SHP77 (cell line): Measurements from ENCODE around the gene TBC1D3I.
"Not testable (repeated sequence)": the region's sequence is repeated elsewhere in the genome, so short reads cannot be mapped to it uniquely, and the experiment has no call there.

Source experiments
- DNase-seq, 2 experiments: peaks; one replicate each; lab custom pipeline; 2025; lab: John Stamatoyannopoulos, UW

The TBC1D3I gene

DNA sequence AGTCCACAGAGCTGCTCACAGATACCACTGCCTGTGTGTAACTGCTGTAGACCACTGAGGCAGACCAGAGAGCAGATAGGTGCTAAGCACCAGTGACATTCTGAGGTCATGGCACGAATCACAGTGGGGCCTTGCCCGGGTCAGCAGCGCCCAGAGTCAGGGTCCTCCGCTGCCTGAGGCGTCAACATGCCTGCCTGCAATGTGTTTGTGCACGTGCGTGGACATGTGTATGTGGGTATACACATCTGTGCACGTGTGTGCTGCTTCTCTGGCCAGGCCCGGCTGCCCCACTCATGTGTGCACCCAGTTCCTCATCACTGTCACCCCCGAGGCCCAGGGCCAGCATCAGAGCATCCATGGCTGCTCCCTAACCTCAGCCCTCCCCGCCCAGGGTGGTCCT lies at the start of gene TBC1D3I:
Gene TBC1D3I (minus strand): TSS at position 101 of the 400 bp plus-strand sequence. CDS start 1,585 bp downstream, outside the sequence.
- DNase-seq = not testable (repeated sequence)

DNA sequence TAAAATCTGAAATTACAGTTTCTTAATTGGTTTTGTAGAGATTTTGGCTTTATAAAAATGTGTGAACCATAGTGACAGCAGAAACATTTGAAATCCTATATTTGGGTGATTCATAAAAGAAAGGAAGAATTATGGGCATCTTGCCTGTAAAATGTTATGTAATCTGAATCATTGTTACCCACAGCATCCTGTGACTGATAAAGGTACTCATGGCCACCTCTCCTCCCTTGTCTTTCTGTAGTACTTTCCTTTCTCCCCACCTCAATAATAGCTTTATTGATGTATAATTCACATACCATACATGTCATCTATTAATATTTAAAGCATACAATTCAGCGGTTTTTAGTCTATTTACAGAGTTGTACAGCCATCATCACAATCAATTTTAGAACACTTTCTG lies 30.8 kb upstream of the TBC1D3I start:
- DNase-seq = not testable (repeated sequence)

DNA sequence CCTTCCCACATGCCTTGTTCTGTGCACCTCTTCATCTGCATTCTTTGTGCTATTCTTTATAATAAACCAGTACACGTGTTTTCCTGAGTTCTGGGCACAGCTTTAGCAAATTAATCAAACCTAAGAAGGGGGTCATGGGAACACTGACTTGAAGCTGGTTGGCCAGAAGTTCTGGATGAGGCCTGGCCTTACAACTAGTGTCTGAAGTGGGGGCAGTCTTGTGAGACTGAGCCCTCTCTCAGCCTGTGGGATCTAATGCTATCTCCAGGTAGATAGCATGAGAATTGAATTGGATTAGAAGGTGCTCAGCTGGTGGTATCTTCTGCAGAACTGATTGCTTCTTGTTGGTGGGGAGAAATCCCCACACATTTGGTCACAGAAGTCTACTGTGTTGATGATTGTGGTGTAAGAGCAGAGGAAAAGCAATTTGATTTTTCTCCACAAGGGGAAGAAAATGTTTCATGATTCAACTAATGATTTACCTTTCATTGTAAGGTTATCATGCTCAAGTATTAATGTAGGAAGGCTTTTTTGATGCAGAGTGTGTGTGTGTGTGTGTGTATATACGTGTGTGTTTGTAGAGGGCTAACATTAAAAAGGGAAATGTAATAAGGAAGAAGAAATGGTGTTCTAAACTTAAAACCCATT lies 25.7 kb upstream of the TBC1D3I start:
- not testable (repeated sequence) for DNase-seq

DNA sequence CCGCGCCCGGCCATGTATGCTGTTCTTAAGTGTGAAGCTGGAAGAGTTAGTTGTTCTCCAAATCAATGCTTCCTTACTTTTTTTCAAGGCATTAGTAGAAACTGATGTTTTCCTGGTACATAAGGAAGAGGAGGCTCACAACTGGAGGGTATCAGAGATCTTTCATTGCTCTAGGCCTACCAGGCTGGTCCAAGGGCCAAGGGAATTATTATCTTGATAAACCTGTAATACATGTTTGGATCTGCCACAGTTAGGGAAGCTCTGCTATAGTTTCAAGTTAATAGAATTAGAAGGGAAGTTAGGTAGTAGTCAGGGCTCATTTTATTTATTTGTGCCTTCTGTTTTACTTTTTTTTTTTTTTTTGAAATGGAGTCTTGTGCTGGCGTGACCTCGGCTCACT lies 19.8 kb upstream of the TBC1D3I start:
- not testable (repeated sequence) for DNase-seq

DNA sequence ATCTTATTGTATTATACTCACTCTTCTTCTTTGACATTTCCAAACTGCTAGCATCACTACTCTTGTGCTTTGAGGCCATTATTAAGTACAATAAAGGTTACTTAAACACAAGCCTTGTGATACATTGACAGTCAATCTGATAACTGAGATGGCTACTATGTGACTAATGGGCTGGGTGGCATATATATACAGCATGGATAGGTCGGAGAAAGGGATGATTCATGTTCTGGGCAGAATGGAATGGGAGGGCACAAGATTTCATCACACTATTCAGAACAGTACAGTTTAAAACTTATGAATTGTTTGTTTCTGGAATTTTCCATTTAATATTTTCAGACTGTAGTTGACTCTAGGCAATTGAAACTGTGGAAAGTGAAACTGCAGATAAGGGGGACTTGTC lies 18.9 kb upstream of the TBC1D3I start:
- DNase-seq = not testable (repeated sequence)

DNA sequence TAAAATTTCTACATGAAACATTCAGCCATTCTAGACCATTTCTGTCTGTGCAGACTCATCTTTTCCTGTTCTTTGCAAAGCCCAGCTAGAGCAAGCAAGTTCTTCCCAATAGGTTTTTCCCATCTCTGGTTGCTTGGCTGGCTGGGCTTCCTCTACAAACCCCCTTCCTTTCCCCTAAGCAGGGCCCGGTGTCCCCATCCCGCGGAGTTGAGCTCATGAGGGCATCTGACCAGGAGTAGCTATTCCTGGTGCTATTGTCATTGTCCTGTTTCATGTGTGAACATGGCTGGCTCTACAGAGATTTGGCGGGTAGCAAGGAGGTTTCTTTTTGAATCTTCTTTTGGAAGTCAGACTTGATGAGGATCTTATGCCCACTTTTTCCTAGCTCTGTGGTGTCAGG lies 22.3 kb downstream of the TBC1D3I start:
- DNase-seq = not testable (repeated sequence)

DNA sequence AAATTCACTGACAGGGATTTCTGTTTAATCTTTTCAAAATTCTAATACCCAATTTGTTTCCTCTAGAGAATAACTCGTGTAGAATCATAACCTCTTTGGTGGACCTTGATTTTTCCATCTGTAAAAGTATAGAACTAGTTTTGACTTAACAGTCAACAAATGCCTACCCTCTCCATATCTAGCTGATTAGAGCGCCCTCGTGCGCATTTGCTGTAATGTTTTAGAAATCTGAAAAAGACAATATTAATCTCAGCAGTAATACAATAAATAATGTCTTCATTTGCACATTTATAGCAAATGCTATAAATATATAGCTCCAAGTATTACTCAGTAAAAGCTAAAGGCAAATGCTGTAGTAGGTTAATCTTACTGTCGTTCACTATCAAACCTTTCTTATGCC lies 34.7 kb downstream of the TBC1D3I start:
- not testable (repeated sequence) for DNase-seq

DNA sequence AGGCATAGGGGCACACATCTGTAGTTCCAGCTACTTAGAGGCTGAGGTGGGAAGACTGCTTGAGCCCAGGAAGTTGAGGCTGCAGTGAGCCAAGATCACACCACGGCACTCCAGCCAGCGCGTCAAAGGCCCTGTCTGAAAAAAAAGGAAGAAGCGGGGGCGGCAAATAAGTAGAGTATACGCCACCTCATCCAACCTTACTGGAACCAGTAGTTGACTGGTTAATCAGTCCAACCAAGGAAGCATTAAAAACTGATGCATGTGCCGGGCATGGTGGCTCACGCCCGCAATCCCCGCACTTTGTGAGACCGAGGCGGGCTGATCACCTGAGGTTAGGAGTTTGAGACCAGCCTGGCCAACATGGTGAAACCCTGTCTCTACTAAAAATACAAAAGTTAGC lies 41.4 kb downstream of the TBC1D3I start:
- DNase-seq = not testable (repeated sequence)

DNA sequence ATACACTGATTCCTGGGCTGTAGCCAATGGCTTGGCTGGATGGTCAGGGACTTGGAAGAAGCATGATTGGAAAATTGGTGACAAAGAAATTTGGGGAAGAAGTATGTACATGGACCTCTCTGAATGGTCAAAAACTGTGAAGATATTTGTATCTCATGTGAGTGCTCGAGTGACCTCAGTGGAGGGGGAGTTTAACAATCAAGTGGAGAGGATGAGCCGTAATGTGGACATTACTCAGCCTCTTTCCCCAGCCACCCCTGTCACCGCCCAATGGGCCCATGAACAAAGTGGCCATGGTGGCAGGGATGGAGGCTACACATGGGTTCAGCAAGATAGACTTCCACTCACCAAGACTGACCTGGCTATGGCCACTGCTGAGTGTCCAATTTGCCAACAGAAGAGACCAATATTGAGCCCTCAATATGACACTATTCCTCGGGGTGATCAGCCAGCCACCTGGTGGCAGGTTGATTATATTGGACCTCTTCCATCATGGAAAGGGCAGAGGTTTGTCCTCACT lies 42.7 kb downstream of the TBC1D3I start:
- DNase-seq = not testable (repeated sequence)

DNA sequence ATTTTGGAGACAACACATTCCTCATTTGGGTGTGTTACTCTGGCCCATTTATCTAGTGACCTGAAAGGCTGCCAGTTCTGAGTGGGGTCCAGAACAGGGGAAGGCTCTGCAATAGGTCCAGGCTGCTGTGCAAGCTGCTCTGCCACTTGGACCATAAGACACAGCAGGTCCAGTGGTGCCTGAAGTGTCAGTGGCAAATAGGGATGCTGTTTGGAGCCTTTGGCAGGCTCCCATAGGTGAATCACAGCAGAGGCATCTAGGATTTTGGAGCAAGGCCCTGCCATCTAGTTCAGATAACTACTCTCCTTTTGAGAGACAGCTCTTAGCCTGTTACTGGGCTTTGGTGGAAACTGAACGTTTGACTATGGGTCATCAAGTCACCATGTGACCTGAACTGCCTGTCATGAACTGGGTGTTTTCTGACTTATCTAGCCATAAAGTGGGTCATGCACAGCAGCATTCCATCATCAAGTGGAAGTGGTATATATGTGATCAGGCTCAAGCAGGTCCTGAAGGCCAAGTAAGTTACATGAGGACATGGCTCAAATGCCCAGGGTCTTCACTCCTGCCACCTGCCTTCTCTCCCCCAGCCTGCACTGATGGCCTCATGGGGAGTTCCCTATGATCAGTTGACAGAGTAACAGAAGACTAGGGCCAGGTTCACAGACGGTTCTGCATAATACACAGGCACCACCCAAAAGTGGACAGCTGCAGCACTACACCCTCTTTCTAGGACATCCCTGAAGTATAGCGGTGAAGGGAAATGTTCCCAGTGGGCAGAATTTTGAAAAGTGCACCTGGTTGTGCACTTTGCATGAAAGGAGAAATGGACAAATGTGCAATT lies 43.4 kb downstream of the TBC1D3I start:
- DNase-seq = not testable (repeated sequence)

DNA sequence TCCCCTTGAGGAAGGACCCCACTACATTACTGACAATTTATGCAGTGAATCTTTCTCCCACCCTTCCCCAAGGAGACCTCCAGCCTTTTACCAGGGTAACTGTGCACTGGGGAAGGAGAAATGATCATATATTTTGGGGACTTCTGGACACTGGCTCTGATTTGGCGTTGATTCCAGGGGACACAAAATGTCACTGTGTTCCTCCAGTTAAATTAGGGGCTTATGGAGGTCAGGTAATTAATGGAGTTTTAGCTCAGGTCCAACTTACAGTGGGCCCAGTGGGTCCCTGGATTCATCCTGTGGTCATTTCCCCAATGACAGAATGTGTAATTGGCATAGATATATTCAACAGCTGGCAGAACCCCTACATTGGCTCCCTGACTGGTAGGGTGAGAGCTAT lies 44.8 kb downstream of the TBC1D3I start:
- DNase-seq = not testable (repeated sequence)

DNA sequence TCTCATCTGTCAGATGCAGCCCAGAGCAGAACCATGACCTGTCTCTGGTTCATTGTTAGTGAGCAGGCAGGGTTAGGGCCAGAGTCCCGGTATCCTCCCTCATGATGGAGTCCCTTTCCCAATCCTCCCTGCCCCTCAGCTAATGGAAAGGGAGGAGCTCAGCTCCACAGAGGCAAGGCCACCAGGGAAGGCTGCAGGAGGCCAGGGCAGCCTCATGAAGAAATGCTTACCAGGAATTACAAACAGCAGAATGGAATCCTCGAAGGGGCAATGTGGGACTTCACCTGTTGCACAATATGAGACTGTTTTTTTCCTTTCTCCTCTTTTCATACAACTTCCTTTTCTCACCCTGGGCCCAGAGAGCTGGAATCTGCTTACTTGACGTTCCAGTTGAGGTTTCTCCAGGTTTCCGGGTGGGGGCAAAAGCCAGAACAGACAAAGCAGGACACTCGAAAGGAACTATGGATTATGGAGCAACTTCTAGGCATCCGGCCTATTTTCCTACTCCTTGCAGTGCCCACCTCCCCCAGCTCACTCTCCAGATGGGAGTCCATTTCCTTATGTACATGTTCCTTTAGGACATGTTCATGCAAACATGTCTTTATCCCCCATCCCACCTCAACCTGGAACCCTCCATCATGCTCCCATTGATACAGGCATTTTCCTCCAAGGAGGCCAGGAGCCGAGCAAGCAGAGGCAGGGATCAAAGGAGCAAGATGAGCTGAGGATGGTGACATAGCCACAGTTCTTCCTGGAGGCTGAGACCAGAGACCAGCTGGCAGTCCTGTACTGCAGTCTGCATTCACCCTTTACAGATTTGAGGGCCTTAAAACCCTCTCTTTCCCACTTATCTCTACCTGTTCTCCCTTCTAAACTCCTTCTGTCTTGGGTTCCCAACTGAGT lies 48.7 kb downstream of the TBC1D3I start:
- DNase-seq = not testable (repeated sequence)

DNA sequence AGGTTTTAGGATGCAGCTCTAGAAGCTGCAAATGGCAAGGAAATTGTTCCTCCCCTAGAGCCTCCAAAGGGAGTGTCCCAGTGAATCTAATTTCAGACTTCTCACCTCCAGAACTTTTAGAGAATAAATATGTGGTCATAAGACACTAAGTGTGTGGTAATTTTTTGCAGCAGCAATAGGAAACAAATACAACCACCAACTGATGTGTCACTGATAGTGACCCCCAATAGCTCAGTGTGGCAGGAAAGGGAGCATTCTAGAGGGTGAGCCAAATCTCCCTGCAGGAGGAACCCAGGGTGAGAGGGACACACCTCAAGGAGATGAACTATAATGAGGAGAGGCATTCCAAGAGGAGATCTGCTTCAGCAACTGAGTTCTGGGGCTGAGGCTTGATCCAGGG lies 49.5 kb downstream of the TBC1D3I start:
- no peak for DNase-seq

DNA sequence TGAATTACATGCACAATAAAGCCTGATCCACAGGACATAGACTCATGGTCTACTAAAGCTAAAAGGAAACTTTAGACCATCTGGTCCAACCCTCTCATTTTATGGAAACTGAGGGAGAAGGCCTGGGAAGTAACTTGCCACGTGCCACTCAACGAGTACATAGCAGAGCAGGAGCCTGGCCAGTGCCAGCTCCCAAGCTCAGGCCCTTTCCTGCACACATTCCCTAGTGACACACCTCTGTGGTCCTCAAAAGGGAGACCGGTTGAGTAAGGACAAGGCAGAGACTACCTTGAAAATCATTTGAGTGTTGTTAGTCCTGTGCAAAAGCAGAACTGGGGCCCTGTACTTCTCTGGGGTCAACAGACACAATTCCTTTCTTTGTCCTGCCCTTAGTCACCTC lies 50.7 kb downstream of the TBC1D3I start:
- no peak for DNase-seq

DNA sequence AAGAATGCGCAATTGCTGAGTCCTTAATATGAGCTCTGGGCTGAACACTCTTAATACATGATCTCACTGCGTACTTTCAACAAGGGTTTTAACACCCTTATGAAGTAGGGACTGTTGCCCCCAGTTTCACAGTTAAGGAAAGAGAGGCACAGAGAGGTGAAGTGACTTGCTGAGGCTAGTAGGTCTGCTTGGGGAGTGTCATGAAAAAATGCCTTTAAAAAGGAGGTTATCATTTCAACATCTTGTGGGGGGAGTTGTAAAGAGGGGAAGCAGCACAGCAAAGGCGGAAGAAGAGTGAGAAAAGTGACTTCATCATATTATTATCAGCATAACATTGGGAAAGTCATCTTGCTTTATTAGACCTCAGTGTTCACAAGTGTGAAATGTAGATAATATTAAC lies 51.4 kb downstream of the TBC1D3I start:
- no peak for DNase-seq

DNA sequence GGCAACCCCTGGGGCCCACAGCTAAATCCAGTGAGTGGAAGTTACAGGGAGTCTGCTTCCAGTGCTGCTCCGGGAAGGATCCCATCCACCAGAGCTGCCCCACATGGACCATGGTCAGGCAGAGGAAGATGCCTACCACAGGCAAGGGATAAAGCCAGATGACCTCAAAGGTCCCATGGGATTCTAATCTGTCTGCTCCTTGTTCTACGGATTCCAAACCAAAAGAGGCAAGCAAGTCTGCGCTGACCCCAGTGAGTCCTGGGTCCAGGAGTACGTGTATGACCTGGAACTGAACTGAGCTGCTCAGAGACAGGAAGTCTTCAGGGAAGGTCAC lies 52.1 kb downstream of the TBC1D3I start:
- no peak for DNase-seq

DNA sequence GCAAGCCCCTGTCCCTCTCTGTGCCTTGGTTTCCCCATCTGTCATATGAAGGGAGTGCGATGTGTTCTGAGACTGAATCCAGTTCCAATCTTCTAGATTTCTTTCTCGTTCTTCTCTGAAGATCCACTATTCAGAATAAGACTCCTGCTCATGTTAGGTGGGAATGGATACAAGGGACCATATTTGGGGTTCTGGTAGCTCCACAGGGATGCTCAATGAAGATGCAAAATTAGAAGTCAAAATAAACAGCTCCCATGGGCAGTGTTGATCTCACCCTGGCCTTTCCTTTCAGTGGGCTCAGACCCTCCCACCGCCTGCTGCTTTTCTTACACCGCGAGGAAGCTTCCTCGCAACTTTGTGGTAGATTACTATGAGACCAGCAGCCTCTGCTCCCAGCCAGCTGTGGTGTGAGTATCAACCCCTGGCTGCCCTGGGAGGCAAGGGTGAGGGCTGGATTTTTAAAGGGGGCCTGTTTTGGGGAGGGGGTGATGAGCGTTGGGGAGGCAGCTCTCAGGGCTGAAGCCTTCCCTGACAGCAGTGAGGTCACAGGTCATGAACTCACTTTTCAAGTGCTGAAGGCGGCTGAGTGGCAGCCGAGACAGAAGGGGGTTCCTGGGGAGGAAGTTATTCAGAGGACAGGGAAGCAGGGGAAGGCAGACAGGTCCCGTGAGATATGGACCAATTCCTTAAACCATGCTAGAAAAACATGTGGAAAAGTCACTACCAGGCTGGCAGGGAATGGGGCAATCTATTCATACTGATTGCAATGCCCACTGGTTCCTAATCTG lies 52.7 kb downstream of the TBC1D3I start:
- DNase-seq = not testable (repeated sequence)

DNA sequence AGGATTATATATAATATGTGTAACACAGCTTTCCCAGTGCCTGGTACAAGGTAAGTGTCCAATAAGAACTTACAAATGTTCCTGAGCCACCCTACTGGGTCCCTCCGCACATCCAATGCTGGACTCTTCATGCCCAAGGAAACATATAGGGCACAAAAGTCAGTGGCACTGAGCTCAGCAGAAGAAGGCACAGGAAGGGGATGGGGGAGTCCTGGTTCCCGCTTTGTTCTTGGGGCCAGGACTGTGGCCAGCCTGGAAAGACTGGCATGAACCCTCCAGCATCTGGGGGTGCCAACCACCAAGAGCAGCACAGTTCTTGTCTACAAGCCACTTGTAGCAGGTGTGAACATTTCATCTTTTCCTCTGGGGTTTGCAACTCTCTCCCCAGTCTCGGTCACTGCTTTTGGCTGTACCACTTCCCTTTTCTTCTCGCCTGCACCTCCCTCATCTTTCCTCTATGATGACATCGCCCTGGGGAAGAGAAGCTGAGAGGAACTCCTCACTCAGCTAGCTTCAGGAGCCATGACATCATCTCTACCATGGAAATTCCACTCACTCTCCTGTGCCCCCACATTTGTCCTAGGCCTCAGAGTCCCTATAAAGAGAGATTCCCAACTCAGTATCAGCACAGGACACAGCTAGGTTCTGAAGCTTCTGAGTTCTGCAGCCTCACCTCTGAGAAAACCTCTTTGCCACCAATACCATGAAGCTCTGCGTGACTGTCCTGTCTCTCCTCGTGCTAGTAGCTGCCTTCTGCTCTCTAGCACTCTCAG lies 53.7 kb downstream of the TBC1D3I start, which contains the start of gene CCL4L2:
Gene CCL4L2 (plus strand): TSS at position 625 of the 773 bp plus-strand sequence.
- not testable (repeated sequence) for DNase-seq

DNA sequence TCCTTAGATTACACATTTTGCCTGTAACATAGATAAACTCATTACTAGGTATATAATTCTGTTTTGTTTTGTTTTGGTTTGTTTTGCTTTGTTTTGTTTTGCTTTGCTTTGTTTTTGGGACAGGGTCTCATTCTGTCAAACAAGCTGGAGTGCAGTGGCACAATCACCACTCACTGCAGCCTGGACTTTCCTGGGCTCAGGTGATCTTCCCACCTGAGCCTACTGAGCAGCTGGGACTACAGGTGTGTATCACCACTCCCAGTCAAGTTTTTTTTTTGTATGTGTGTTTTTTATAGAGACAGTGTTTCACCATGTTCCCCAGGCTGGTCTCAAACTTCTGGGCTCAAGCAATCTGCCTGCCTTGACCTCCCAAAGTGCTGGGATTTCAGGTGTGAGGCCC lies 54.8 kb downstream of the TBC1D3I start:
- DNase-seq = no peak

DNA sequence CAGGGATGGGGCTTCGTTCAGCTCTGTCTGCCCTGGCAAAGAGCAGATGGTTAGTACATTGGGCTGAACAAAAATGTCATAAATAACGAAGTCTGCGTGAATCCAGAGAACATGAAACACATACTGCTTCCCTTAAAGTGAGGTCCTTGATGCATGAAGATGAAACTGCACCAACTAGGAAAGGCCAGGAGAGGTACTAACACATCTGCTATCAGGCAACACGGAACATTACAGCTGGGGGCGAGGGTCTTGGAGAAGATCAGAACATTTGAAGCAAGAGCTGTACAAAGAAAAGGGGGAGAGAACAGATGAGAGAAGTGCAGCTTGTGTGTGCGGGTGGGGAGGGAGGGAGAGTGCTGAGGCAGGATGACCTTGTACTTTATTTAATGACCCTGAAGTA lies 57.0 kb downstream of the TBC1D3I start:
- not testable (repeated sequence) for DNase-seq

DNA sequence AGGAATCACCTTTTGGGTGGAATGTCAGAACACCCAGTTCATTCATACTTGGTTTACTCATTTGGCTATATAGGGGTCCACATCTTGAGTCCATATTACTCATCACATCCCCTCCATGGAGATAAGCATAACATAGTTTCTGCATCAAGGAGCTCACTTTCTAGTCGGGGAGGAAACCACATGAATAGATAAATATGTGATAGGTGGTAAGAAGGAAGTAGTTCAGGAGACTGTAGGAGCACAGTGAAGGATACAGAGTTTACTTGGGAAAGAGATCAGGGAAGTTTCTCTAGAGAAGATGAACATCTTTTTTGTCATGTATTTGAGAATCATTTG lies 57.9 kb downstream of the TBC1D3I start:
- DNase-seq = not testable (repeated sequence)
